Neural cell (in vitro differentiated cells): ENCODE data around the gene MCAM. TPM values are rescaled to one million over a fixed set of nuclear protein-coding genes. Genes with fewer than 3 reads are reported as not detected.

Experiments used
- H2AFZ ChIP-seq: fragments of 200-600, 300-800 bp; sonication (generic), shearing (Covaris generic); 2 replicates; pipeline ENCODE4 v1.6.0; 2014; ENCODE audit warnings: low read depth, mild to moderate bottlenecking, antibody characterized with exemption, low read length, moderate library complexity
- H3F3A ChIP-seq: fragments of 200-600 bp; shearing (Covaris generic); 2 replicates; pipeline ENCODE4 v1.6.1; 2016; ENCODE audit warnings: mild to moderate bottlenecking, moderate library complexity, mixed read lengths, antibody characterized with exemption, low read length; ENCODE audit not compliant: insufficient read depth, poor library complexity, severe bottlenecking
- H3K27ac ChIP-seq: fragments of 200-600, 300-800 bp; sonication (generic), shearing (Covaris generic); 2 replicates; pipeline ENCODE4 v1.5.1; 2014; ENCODE audit warnings: mild to moderate bottlenecking, low read length, moderate library complexity
- H3K27me3 ChIP-seq: fragments of 300-800, 200-600 bp; sonication (generic), shearing (Covaris generic); 2 replicates; pipeline ENCODE4 v1.6.0; 2014; ENCODE audit warnings: mild to moderate bottlenecking, low read depth, low read length, moderate library complexity; ENCODE audit not compliant: insufficient read depth
- H3K36me3 ChIP-seq: fragments of 300-800, 200-600 bp; sonication (generic), shearing (Covaris generic); 2 replicates; pipeline ENCODE4 v1.5.1; 2014; ENCODE audit warnings: mild to moderate bottlenecking, antibody characterized with exemption, low read length, moderate library complexity; ENCODE audit not compliant: insufficient read depth
- H3K4me2 ChIP-seq: fragments of 300-800, 200-600 bp; sonication (generic), shearing (Covaris generic); 2 replicates; pipeline ENCODE4 v1.6.0; 2014; ENCODE audit warnings: mild to moderate bottlenecking, low read length
- H3K4me3 ChIP-seq: fragments of 300-800, 200-600 bp; sonication (generic), shearing (Covaris generic); 2 replicates; pipeline ENCODE4 v1.5.1; 2014; ENCODE audit warnings: mild to moderate bottlenecking, low read length, moderate library complexity
- H3K79me2 ChIP-seq: fragments of 200-600 bp; shearing (Covaris generic); replicated peaks from 2 replicates; pipeline ENCODE4 v1.6.0; 2014; ENCODE audit warnings: mild to moderate bottlenecking, low read length, moderate library complexity; ENCODE audit not compliant: insufficient read depth
- H3K9ac ChIP-seq: fragments of 300-800, 200-600 bp; sonication (generic), shearing (Covaris generic); 2 replicates; pipeline ENCODE4 v1.6.1; 2016; ENCODE audit warnings: mild to moderate bottlenecking, low read length, mixed read lengths
- H3K9me2 ChIP-seq: fragments of 200-600 bp; shearing (Covaris generic); 2 replicates; pipeline ENCODE4 v1.6.1; 2016; ENCODE audit warnings: mild to moderate bottlenecking, low read length, mixed read lengths; ENCODE audit not compliant: insufficient read depth
- H3K9me3 ChIP-seq: fragments of 200-600, 300-800 bp; sonication (generic), shearing (Covaris generic); 2 replicates; pipeline ENCODE4 v1.6.1; 2016; ENCODE audit warnings: mild to moderate bottlenecking, mixed run types, low read length, moderate library complexity, mixed read lengths
- H4K20me1 ChIP-seq: fragments of 200-600 bp; shearing (Covaris generic); 2 replicates; pipeline ENCODE4 v1.6.1; 2016; ENCODE audit warnings: mild to moderate bottlenecking, mixed run types; ENCODE audit not compliant: insufficient read depth
- EP300 ChIP-seq: fragments of 450-650 bp; conservative IDR thresholded peaks from 2 replicates; pipeline ENCODE4 v1.6.1; 2014; ENCODE audit warnings: antibody characterized with exemption, mild to moderate bottlenecking, moderate library complexity; ENCODE audit not compliant: poor library complexity, severe bottlenecking
- EZH2 ChIP-seq: fragments of 200-600, 300-800 bp; shearing (Covaris generic), sonication (generic); IDR thresholded peaks from 2 replicates; pipeline ENCODE4 v1.6.1; 2014; ENCODE audit warnings: antibody characterized with exemption, low read length, borderline replicate concordance, mild to moderate bottlenecking; ENCODE audit not compliant: insufficient read depth, poor library complexity, severe bottlenecking
- MXI1 ChIP-seq: fragments of 450-650 bp; conservative IDR thresholded peaks from 2 replicates; pipeline ENCODE4 v1.6.1; 2014; ENCODE audit warnings: antibody characterized with exemption, mild to moderate bottlenecking; ENCODE audit not compliant: poor library complexity, severe bottlenecking
- POLR2AphosphoS5 ChIP-seq: IDR thresholded peaks from 2 replicates; pipeline ENCODE4 v1.6.1; 2012
- RAD21 ChIP-seq: fragments of 450-650 bp; conservative IDR thresholded peaks from 2 replicates; pipeline ENCODE4 v1.6.1; 2014; ENCODE audit warnings: antibody characterized with exemption, mild to moderate bottlenecking, moderate library complexity
- REST ChIP-seq: IDR thresholded peaks from 2 replicates; pipeline ENCODE4 v1.6.1; 2012; ENCODE audit warnings: borderline replicate concordance
- SMC3 ChIP-seq: fragments of 450-650 bp; conservative IDR thresholded peaks from 2 replicates; pipeline ENCODE4 v1.6.1; 2014; ENCODE audit warnings: antibody characterized with exemption, mild to moderate bottlenecking, moderate library complexity; ENCODE audit not compliant: poor library complexity
- TAF1 ChIP-seq: IDR thresholded peaks from 2 replicates; pipeline ENCODE4 v1.6.1; 2012; ENCODE audit warnings: low read depth
- polyA plus RNA-seq: library from polyadenylated mRNA; depleted of rRNA; stranded (reverse); fragments of >200 nt; gene quantifications from 2 replicates; pipeline ENCODE4 v1.2.3, GENCODE V29; 2014
- TF ChIP-seq, protein P1 (sequence below): fragments of 450-650 bp; IDR thresholded peaks from 2 replicates; pipeline ENCODE4 v1.5.1; 2014; ENCODE audit warnings: antibody characterized with exemption, mild to moderate bottlenecking, moderate library complexity; ENCODE audit not compliant: poor library complexity, severe bottlenecking

MCAM gene
- polyA plus RNA-seq, 1 donor from 2014 or later = 7.5 TPM

GRCh38 chr11:119330237-119330636, 13.3 kb upstream of the MCAM start:
- H3K9me3 ChIP-seq = no peaks in the 10 kb centered on the region
- H2AFZ ChIP-seq = no peak overlapping the region
- peaks cover 6% of the 10 kb centered on the region for H3K79me2 ChIP-seq
- H3K4me3 ChIP-seq = no peak overlapping the region
- H3F3A ChIP-seq = no peaks in the 10 kb centered on the region
- H3K27me3 ChIP-seq = no peaks in the 10 kb centered on the region
- no peak for TF ChIP-seq EZH2
- no peak for TF ChIP-seq REST
- TF ChIP-seq RAD21 = no peak
- no peak for TF ChIP-seq MXI1
- no peak for TF ChIP-seq POLR2AphosphoS5
- no peak for TF ChIP-seq SMC3
- TF ChIP-seq, protein P1, sequence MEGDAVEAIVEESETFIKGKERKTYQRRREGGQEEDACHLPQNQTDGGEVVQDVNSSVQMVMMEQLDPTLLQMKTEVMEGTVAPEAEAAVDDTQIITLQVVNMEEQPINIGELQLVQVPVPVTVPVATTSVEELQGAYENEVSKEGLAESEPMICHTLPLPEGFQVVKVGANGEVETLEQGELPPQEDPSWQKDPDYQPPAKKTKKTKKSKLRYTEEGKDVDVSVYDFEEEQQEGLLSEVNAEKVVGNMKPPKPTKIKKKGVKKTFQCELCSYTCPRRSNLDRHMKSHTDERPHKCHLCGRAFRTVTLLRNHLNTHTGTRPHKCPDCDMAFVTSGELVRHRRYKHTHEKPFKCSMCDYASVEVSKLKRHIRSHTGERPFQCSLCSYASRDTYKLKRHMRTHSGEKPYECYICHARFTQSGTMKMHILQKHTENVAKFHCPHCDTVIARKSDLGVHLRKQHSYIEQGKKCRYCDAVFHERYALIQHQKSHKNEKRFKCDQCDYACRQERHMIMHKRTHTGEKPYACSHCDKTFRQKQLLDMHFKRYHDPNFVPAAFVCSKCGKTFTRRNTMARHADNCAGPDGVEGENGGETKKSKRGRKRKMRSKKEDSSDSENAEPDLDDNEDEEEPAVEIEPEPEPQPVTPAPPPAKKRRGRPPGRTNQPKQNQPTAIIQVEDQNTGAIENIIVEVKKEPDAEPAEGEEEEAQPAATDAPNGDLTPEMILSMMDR = no peak
- TF ChIP-seq TAF1 = no peak
- TF ChIP-seq EP300 = no peak
- no peaks in the 10 kb centered on the region for H3K9me2 ChIP-seq
- no peak overlapping the region for H3K4me2 ChIP-seq
- H3K9ac ChIP-seq = no peak overlapping the region
- H3K27ac ChIP-seq = no peak overlapping the region
- H4K20me1 ChIP-seq = no peaks in the 10 kb centered on the region
- no peaks in the 10 kb centered on the region for H3K36me3 ChIP-seq

GRCh38 chr11:119329320-119329719, 12.4 kb upstream of the MCAM start:
- H3K79me2 ChIP-seq = no peaks in the 10 kb centered on the region
- TF ChIP-seq RAD21 = no peak
- TF ChIP-seq EP300 = no peak
- no peak for TF ChIP-seq MXI1
- TF ChIP-seq EZH2 = no peak
- TF ChIP-seq, protein P1 = no peak
- no peak for TF ChIP-seq REST
- TF ChIP-seq POLR2AphosphoS5 = no peak
- no peak for TF ChIP-seq TAF1
- H3K9me3 ChIP-seq = no peaks in the 10 kb centered on the region
- H3K9ac ChIP-seq = no peak overlapping the region
- H3K4me2 ChIP-seq = no peak overlapping the region
- no peaks in the 10 kb centered on the region for H3F3A ChIP-seq
- no peaks in the 10 kb centered on the region for H3K27me3 ChIP-seq
- no peak overlapping the region for H3K27ac ChIP-seq
- H3K36me3 ChIP-seq = no peaks in the 10 kb centered on the region
- H3K4me3 ChIP-seq = no peak overlapping the region
- H2AFZ ChIP-seq = no peak overlapping the region
- H4K20me1 ChIP-seq = no peaks in the 10 kb centered on the region
- no peaks in the 10 kb centered on the region for H3K9me2 ChIP-seq
